ENCODE data around the gene ETV6. TPM values are rescaled to one million over a fixed set of nuclear protein-coding genes. Genes with fewer than 3 reads are reported as not detected.

ETV6 gene
- total RNA-seq, 2 experiments from 2014 or later = 28.5 to 30.2 TPM

DNA sequence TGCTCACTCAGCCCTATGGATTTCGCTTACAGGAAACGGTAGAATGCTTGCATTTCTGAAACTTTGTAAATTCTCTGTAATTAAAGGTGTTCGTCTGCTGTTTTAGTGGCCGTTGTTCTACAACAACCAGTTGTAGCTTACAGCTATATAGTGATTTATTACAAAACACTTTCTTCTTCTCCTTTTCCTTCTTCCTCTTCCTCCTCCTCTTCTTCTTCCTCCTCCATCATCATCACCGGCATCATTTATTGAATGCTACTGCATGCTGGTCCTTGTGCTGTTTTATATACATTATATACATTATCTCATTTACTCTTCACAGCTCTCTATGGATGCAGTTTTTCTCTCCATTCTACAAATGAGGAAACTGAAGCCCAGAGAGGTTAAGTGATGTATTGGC is 6.4 kb downstream of the ETV6 start:
- peak overlapping the region; percentile 9 for H3K4me3 Mint-ChIP-seq
- peaks cover 2% of the 10 kb centered on the region for H3K36me3 ChIP-seq (ENCODE audit: insufficient read depth, low read length)
- H3K27me3 ChIP-seq (ENCODE audit: control insufficient read depth in 1 of 2, insufficient read depth in 2 of 2, low read length in 2 of 2) = no peaks in the 10 kb centered on the region
- ATAC-seq (ENCODE audit: poor library complexity) = no peak
- TF ChIP-seq, protein P1, sequence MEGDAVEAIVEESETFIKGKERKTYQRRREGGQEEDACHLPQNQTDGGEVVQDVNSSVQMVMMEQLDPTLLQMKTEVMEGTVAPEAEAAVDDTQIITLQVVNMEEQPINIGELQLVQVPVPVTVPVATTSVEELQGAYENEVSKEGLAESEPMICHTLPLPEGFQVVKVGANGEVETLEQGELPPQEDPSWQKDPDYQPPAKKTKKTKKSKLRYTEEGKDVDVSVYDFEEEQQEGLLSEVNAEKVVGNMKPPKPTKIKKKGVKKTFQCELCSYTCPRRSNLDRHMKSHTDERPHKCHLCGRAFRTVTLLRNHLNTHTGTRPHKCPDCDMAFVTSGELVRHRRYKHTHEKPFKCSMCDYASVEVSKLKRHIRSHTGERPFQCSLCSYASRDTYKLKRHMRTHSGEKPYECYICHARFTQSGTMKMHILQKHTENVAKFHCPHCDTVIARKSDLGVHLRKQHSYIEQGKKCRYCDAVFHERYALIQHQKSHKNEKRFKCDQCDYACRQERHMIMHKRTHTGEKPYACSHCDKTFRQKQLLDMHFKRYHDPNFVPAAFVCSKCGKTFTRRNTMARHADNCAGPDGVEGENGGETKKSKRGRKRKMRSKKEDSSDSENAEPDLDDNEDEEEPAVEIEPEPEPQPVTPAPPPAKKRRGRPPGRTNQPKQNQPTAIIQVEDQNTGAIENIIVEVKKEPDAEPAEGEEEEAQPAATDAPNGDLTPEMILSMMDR (IDR thresholded peaks at IDR 0.05) = no peak
- H3K4me3 ChIP-seq (ENCODE audit: low read length) = no peak overlapping the region
- no peaks in the 10 kb centered on the region for H3K27me3 Mint-ChIP-seq
- POLR2A ChIA-PET = no interaction called here
- CTCF ChIA-PET = interaction anchor here (1.6 kb wide), 1 partner anchor 10 kb away, joined by 3 read pairs; no protein-coding TSS in a partner anchor
- H3K4me1 ChIP-seq (ENCODE audit: insufficient read depth, low read length) = peaks cover 68% of the 10 kb centered on the region
- H3K4me1 Mint-ChIP-seq (ENCODE audit: low read depth) = peaks cover 92% of the 10 kb centered on the region
- H3K27ac Mint-ChIP-seq = peak overlapping the region; percentile 34
- no peak for DNase-seq
- no peaks in the 10 kb centered on the region for H3K9me3 ChIP-seq (ENCODE audit: control insufficient read depth in 1 of 2, insufficient read depth in 1 of 2, low read length in 2 of 2)
- H3K36me3 Mint-ChIP-seq (ENCODE audit: low read depth) = peaks cover 8% of the 10 kb centered on the region
- intact Hi-C loops (cut with DNase I, micrococcal nuclease) = loop anchor here in 1 of 2 experiments (10.0 kb wide), 1 partner anchor 699 kb away; the partner anchor contains the start of genes BORCS5 and MANSC1
- no peaks in the 10 kb centered on the region for H3K9me3 Mint-ChIP-seq
- no peak overlapping the region for H3K27ac ChIP-seq (ENCODE audit: low read depth in 1 of 2, low read length in 2 of 2)

- TF ChIP-seq, protein P1 (IDR thresholded peaks at IDR 0.05) = no peak
- intact Hi-C loops (cut with DNase I, micrococcal nuclease) = loop anchor here in 1 of 2 experiments (10.0 kb wide), 1 partner anchor 698 kb away; the partner anchor contains the start of genes BORCS5 and MANSC1
- H3K4me1 Mint-ChIP-seq (ENCODE audit: low read depth) = peaks cover 88% of the 10 kb centered on the region
- H3K36me3 Mint-ChIP-seq (ENCODE audit: low read depth) = peaks cover 7% of the 10 kb centered on the region
- H3K27ac Mint-ChIP-seq = peak overlapping the region; percentile 14
- H3K27ac ChIP-seq (ENCODE audit: low read depth in 1 of 2, low read length in 2 of 2) = no peak overlapping the region
- H3K4me3 ChIP-seq (ENCODE audit: low read length) = no peak overlapping the region
- peaks cover 75% of the 10 kb centered on the region for H3K4me1 ChIP-seq (ENCODE audit: insufficient read depth, low read length)
- H3K27me3 ChIP-seq (ENCODE audit: control insufficient read depth in 1 of 2, insufficient read depth in 2 of 2, low read length in 2 of 2) = no peaks in the 10 kb centered on the region
- peak overlapping the region; percentile 21 for H3K4me3 Mint-ChIP-seq
- no peak for DNase-seq
- H3K9me3 ChIP-seq (ENCODE audit: control insufficient read depth in 1 of 2, insufficient read depth in 1 of 2, low read length in 2 of 2) = no peaks in the 10 kb centered on the region
- POLR2A ChIA-PET = no interaction called here
- no peak for ATAC-seq (ENCODE audit: poor library complexity)
- CTCF ChIA-PET = interaction anchor here (1.3 to 1.6 kb wide), 2 partner anchors 9 to 11 kb away, joined by 3 read pairs; no protein-coding TSS in a partner anchor
- no peaks in the 10 kb centered on the region for H3K27me3 Mint-ChIP-seq
- H3K36me3 ChIP-seq (ENCODE audit: insufficient read depth, low read length) = peaks cover 8% of the 10 kb centered on the region
- no peaks in the 10 kb centered on the region for H3K9me3 Mint-ChIP-seq
These were observed 7.1 kb downstream of the ETV6 start for GRCh38 chr12:11656550-11656949.

DNA sequence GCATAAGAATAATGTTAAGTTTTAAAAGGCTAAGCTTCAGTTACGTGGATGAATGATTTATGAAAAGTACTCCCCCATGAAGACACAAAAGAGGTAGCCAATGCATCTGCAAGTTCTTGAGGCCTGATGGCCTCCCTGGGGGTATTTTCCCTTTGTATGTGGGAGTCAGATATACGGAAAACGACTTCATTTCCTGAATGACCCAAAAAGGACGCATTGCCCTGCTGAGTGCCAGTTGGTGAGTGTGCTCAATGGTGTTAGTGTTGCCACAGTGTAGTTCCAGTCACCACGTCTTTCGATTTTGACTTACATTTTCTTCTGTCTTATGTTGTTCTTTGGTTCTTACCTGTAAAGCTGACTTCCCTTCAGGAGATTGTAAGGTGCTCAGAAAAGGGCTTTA is 8.0 kb downstream of the ETV6 start:
- intact Hi-C loops (cut with DNase I, micrococcal nuclease) = loop anchor here in 1 of 2 experiments (10.0 kb wide), 1 partner anchor 697 kb away; the partner anchor contains the start of genes BORCS5 and MANSC1
- H3K9me3 Mint-ChIP-seq = no peaks in the 10 kb centered on the region
- peaks cover 88% of the 10 kb centered on the region for H3K4me1 Mint-ChIP-seq (ENCODE audit: low read depth)
- Histone ChIP-seq H3K27ac (ENCODE audit: low read depth in 1 of 2, low read length in 2 of 2) (no peak overlapping the region), H3K4me1 (ENCODE audit: insufficient read depth, low read length) (peaks cover 77% of the 10 kb centered on the region), H3K9me3 (ENCODE audit: control insufficient read depth in 1 of 2, insufficient read depth in 1 of 2, low read length in 2 of 2) (no peaks in the 10 kb centered on the region), H3K4me3 (ENCODE audit: low read length) (no peak overlapping the region), H3K36me3 (ENCODE audit: insufficient read depth, low read length) (peaks cover 11% of the 10 kb centered on the region), H3K27me3 (ENCODE audit: control insufficient read depth in 1 of 2, insufficient read depth in 2 of 2, low read length in 2 of 2) (no peaks in the 10 kb centered on the region)
- peak overlapping the region; percentile 14 for H3K27ac Mint-ChIP-seq
- TF ChIP-seq, protein P1 (IDR thresholded peaks at IDR 0.05) = no peak
- H3K4me3 Mint-ChIP-seq = no peak overlapping the region
- POLR2A ChIA-PET = no interaction called here
- H3K27me3 Mint-ChIP-seq = no peaks in the 10 kb centered on the region
- ATAC-seq (ENCODE audit: poor library complexity) (no peak), DNase-seq (no peak)
- H3K36me3 Mint-ChIP-seq (ENCODE audit: low read depth) = peaks cover 12% of the 10 kb centered on the region
- CTCF ChIA-PET = interaction anchor here (1.3 kb wide), 1 partner anchor 9 kb away, joined by 3 read pairs; no protein-coding TSS in a partner anchor
